GM12892 (cell line): ENCODE results near the gene MAPKAPK2.
A peak's percentile ranks its signal among the peaks of the same experiment; 100 is the strongest.

Experiments used
- DNase-seq: peaks from one replicate; pipeline ENCODE4 v3.0.0; 2011; ENCODE audit not compliant: insufficient read length
- FAIRE-seq: peaks from 2 replicates; lab custom pipeline; 2011; peaks lifted over from hg19 to GRCh38; lab: Jason Lieb, UNC
- POLR2A ChIP-seq: IDR thresholded peaks from 2 replicates; pipeline ENCODE4 v1.6.1; 2011; ENCODE audit warnings: low read depth, low read length, control low read depth
- POLR2AphosphoS5 ChIP-seq: IDR thresholded peaks from 2 replicates; pipeline ENCODE4 v1.6.1; 2011; ENCODE audit warnings: low read depth, low read length, control low read depth
- TAF1 ChIP-seq: IDR thresholded peaks from 2 replicates; pipeline ENCODE4 v1.6.1; 2011; ENCODE audit warnings: low read depth, mild to moderate bottlenecking, control low read depth, low read length, borderline replicate concordance

The MAPKAPK2 gene

GRCh38 chr1:206729050-206729449 lies 44.3 kb downstream of the MAPKAPK2 start:
- FAIRE-seq: no peak
- TF ChIP-seq POLR2A (no peak), POLR2AphosphoS5 (no peak), TAF1 (no peak)
- DNase-seq: no peak

- no peak for DNase-seq
- FAIRE-seq: no peak
- TF ChIP-seq POLR2A: no peak
- TF ChIP-seq POLR2AphosphoS5: no peak
- no peak for TF ChIP-seq TAF1
Measured at GRCh38 chr1:206729507-206729906, 44.8 kb downstream of the MAPKAPK2 start.

DNA sequence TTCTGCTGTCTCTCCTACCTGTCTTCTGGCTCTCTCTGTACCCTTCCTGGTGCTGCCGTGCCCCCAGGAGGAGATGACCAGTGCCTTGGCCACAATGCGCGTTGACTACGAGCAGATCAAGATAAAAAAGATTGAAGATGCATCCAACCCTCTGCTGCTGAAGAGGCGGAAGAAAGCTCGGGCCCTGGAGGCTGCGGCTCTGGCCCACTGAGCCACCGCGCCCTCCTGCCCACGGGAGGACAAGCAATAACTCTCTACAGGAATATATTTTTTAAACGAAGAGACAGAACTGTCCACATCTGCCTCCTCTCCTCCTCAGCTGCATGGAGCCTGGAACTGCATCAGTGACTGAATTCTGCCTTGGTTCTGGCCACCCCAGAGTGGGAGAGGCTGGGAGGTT lies 47.8 kb downstream of the MAPKAPK2 start:
- FAIRE-seq: no peak
- DNase-seq: no peak
- TF ChIP-seq TAF1: no peak
- TF ChIP-seq POLR2A: no peak
- TF ChIP-seq POLR2AphosphoS5: no peak

DNA sequence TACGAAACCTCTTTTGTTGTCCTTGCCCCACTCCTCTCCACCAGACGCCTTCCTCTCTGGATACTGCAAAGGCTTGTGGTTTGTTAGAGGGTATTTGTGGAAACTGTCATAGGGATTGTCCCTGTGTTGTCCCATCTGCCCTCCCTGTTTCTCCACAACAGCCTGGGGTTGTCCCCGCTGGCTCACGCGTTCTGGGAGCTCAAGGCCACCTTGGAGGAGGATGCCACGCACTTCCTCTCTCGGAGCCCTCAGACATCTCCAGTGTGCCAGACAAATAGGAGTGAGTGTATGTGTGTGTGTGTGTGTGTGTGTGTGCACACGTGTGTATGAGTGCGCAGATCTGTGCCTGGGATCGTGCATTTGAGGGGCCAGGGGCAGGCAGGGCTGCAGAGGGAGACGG lies 48.3 kb downstream of the MAPKAPK2 start:
- DNase-seq (no peak), FAIRE-seq (no peak)
- TF ChIP-seq POLR2A (0 out of 2 replicates have a peak, but pooled peaks have one; percentile 29), POLR2AphosphoS5 (no peak), TAF1 (no peak)

- TF ChIP-seq POLR2A (no peak), POLR2AphosphoS5 (peak; percentile 10; the same call in 1 of the 2 replicates)
- DNase-seq (peak; percentile 63), FAIRE-seq (peak; percentile 83)
Measured at GRCh38 chr1:206734499-206735142, 49.9 kb downstream of the MAPKAPK2 start.

DNA sequence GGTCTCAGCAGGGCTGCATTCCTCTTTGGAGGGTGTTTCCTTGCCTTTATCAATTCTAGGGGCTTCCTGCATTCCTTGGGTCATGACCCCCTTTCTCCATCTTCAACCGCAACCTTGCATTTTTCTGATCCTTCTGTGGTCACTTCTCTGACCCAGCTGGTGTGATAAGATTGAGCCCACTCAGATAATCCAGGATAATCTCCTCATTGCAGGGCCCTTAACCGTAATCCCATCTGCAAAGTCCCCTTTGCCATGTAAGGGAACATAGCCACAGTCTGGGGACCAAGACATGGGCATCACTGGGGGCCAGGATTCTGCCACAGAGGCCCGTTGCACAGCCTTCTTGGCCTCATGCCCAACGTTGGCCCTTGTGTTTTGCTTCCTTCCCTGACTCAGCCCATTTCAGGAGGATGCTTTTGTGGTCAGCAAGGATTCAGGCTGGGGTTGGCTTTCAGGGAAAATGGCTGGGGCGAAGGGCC lies 50.9 kb downstream of the MAPKAPK2 start:
- TF ChIP-seq TAF1 (no peak), POLR2AphosphoS5 (no peak), POLR2A (no peak; the same call in 1 of the 2 replicates)
- FAIRE-seq (no peak), DNase-seq (no peak)

DNA sequence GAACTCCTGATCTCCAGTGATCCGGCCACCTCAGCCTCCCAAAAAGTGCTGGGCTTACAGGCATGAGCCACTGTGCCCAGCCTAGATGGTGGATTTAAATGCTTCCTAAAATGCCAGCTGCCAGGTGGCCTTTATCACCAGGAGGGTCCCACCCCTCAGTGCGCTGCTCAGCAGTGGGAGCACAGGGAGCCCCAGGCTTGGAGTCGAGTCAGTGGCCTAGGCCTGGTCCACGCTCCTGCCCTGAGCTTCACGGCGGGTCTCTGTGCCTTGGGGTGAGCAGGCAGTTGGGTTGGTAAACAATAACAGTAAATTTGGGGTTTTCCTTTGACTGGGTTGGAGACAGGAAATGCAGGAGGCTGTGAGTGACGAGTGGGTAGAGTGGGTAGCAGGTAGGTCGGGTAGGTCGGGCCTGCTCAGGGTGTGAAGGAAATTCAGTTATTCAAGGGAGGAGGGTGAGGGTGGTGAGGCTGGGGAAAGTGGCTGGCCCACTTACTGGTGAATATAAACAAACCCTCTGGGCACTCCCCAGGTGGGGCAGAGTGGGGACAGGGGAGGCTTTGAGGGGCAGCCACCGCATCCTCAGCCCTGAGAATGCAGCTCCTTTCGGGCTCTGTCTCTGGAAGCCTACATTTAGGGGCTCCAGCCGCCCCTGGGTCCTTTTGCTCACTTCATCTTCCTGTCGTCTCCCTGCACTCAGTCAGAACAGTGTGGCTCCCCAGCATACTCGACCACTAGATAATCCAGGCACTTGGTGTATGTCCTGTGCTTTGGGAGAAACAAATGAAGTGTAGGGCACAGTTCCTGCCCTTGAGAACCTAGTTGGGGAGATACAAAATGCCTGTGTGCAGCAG lies 52.4 kb downstream of the MAPKAPK2 start:
- FAIRE-seq (no peak), DNase-seq (no peak)
- no peak for TF ChIP-seq TAF1
- no peak; the same call in 1 of the 2 replicates for TF ChIP-seq POLR2A
- no peak for TF ChIP-seq POLR2AphosphoS5

DNA sequence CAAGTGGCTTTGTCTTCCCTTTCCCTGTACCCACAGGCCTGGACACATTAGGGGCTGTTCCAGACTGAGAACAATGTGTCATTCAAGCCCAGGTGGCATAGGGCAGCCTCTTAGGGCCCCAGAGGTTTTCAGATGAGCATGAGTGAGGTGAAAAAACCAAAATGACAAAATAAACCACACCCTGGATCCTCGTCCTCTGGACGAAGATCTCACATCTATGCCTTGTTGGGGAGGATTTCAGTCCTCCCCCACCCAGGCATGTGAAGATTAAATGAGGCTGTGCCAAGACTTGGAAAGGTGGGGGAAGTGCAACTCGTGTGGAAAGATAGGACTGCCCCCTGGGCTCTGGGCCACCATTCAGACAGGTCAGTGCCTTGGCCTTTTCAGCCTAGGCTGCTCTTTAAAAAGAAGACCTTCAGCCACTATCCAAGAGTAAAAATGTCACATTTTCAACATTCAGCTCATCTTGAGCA lies 53.1 kb downstream of the MAPKAPK2 start:
- TF ChIP-seq TAF1 (no peak), POLR2AphosphoS5 (no peak), POLR2A (no peak)
- no peak for FAIRE-seq
- DNase-seq: no peak

DNA sequence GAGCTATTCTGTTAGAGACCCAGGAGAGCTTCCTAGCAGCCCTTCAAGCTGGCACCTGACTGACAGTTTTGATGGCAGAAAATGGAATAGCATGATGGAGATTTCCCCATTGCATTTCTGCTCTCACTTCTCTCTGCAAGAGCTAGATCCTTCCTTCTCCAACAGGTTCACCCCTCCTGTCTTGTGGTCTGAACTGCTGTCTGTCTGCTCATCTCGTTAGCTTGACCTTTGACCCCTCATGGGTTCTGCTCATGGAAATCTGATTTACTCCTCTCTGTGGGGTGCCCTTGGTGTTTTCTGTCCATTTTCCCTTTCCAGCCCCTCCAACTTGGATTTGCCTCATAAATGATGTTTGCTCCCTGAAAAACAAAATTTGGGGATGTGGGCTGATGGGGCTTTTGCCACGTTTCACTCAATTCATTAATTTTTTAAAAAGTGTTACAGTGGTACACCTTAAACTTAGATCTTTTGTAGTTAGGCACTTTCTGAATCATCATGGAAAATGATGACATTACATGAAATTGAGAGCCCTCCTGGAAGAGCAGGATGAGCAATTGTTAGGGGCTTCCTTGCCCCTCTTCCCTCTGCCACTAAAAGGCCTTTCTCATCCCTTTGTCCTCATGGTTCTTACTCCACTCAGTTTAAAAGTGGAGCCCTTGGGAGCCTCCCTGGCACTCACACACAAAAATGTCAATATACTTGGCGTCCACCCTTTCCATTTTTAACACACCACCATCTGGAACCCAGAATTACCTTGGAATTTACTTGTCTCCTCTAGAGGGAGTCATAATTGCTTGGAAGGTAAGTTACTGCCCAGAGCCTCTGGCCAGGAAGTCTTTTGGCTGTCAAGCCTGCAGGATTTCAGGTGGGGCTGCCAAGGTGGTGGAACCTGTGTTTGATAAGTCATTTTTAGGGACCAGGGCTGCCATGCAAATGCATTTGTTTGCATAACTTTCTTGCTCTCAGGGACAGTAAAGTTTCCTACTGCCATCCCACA lies 54.0 kb downstream of the MAPKAPK2 start:
- TF ChIP-seq POLR2AphosphoS5 (no peak), TAF1 (no peak), POLR2A (no peak)
- DNase-seq (no peak), FAIRE-seq (no peak)

DNA sequence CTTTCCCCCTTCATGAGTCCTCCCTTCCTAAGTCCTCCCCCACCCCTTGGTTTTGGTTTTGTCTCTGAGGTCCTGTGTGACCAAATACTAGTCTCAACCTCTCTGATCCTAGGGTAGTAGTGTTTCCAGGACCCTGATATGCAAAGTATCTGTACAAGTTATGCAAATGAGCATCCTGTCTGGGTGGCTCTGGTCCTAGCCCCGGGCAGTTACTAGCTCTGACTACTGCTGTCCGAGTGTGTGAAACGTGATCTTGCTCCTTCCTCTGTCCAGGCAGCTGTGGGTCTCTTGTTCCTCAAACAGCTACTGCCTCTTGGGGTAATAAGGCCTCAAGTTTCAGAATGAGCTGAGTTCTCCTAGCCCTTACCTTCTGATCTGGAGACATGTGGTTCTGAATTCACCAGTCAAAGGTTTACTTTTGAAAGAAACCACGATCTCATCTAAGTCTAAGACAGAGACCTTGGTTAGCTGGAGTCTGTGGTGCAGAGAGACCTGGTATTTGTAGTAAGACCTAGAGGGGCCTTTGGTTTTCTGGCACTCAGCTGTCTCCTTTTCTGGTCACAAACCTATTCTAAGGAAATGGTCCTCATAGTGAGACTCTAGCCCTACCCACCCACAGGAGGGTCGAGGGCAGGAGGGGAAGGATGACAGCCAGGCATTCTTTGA lies 54.8 kb downstream of the MAPKAPK2 start:
- DNase-seq (peak; percentile 64), FAIRE-seq (peak; percentile 93)
- TF ChIP-seq TAF1: no peak
- peak; percentile 65; the same call in 1 of the 2 replicates for TF ChIP-seq POLR2A
- TF ChIP-seq POLR2AphosphoS5: peak; percentile 84
